K562 (cell line): ENCODE data around the gene TMEM87B. TPM values are rescaled to one million over a fixed set of nuclear protein-coding genes. Genes with fewer than 3 reads are reported as not detected.

ENCODE experiments used
- ATAC-seq: fragments of 200-7000 bp; cut with Tn5 transposase; 3 replicates; pipeline ENCODE4 v1.9.1; 2020; ENCODE audit warnings: moderate library complexity
- BruUV-seq: library from RNA; stranded (reverse); fragments of 400-500 nt; replicated peaks from 2 replicates; lab custom pipeline; 2021; lab: Mats Ljungman, UMichigan
- CTCF ChIA-PET: fragments of 300-600 bp; formaldehyde crosslinking; extraction: SDS; loops from one replicate; lab custom pipeline; 2021; ENCODE audit warnings: low intra/inter-chr PET ratio; lab: Yijun Ruan, JAX
- POLR2A ChIA-PET: fragments of 300-600, 350-650 bp; sonication (Branson Sonifier 250); formaldehyde crosslinking; extraction: SDS; loops from one replicate; lab custom pipeline; 2021; ENCODE audit warnings: antibody characterized with exemption, inconsistent platforms; lab: Yijun Ruan, JAX
- DNase-seq, 4 experiments: peaks; one replicate each; pipeline versions ENCODE4 v3.0.0 to v3.0.0-alpha.2; 2011 to 2018; ENCODE audit warnings: low spot score in 3 of 4, mixed read lengths in 3 of 4; ENCODE audit errors: extremely low read depth in 1 of 4
- FAIRE-seq: peaks from 2 replicates; lab custom pipeline; 2011; peaks lifted over from hg19 to GRCh38; lab: Jason Lieb, UNC
- H2AFZ ChIP-seq: 2 replicates; pipeline ENCODE4 v1.6.0; 2011; ENCODE audit warnings: low read depth, low read length, control low read depth, inconsistent platforms
- H3K27ac ChIP-seq: fragments of 200-600 bp; 3 replicates; pipeline ENCODE4 v1.8.0; 2011; ENCODE audit warnings: low read depth, mild to moderate bottlenecking, control low read depth, inconsistent platforms, low read length, moderate library complexity, mixed read lengths; ENCODE audit errors: extremely low read depth
- H3K27me3 ChIP-seq, 2 experiments: fragments of 300-600 bp in 1 of 2; 2 replicates in 1 of 2; 3 replicates in 1 of 2; pipeline versions ENCODE4 v1.6.0 to v1.8.0; 2011; ENCODE audit warnings: inconsistent platforms in 2 of 2, low read length in 2 of 2, mild to moderate bottlenecking in 1 of 2, mixed read lengths in 1 of 2, moderate library complexity in 1 of 2; ENCODE audit not compliant: control insufficient read depth in 2 of 2, insufficient read depth in 2 of 2
- H3K36me3 ChIP-seq: fragments of 300-600 bp; 3 replicates; pipeline ENCODE4 v1.8.0; 2011; ENCODE audit warnings: mild to moderate bottlenecking, low read length, inconsistent platforms; ENCODE audit not compliant: control insufficient read depth, insufficient read depth
- H3K4me1 ChIP-seq, 2 experiments: fragments of 200-600 bp in 1 of 2; replicated peaks in 1 of 2; 2 replicates in 1 of 2; 3 replicates in 1 of 2; pipeline versions ENCODE4 v1.5.1 to v1.8.0; 2011; ENCODE audit warnings: inconsistent platforms in 2 of 2, low read length in 2 of 2, mild to moderate bottlenecking in 1 of 2, mixed read lengths in 1 of 2, moderate library complexity in 1 of 2; ENCODE audit not compliant: control insufficient read depth in 2 of 2, insufficient read depth in 2 of 2
- H3K4me2 ChIP-seq: 2 replicates; pipeline ENCODE4 v1.6.1; 2011; ENCODE audit warnings: low read length, control low read depth, inconsistent platforms, mixed read lengths; ENCODE audit not compliant: insufficient read depth
- H3K4me3 ChIP-seq: fragments of 200-600 bp; sonication (generic), shearing (Covaris generic); 2 replicates; pipeline ENCODE4 v1.5.1; 2016; ENCODE audit warnings: control low read depth, inconsistent platforms
- H3K79me2 ChIP-seq: fragments of 200-600 bp; 3 replicates; pipeline ENCODE4 v1.8.0; 2011; ENCODE audit warnings: low read length, inconsistent platforms; ENCODE audit not compliant: control insufficient read depth, insufficient read depth
- H3K9ac ChIP-seq, 2 experiments: 2 replicates each; pipeline versions ENCODE4 v1.6.0 to v1.6.1; 2011; ENCODE audit warnings: low read depth in 2 of 2, low read length in 2 of 2, control low read depth in 1 of 2, inconsistent platforms in 1 of 2, mild to moderate bottlenecking in 1 of 2, mixed read lengths in 1 of 2; ENCODE audit not compliant: insufficient read depth in 1 of 2
- H3K9me1 ChIP-seq: one replicate; pipeline ENCODE4 v1.6.0; 2011; ENCODE audit warnings: inconsistent platforms, mild to moderate bottlenecking, low read length, moderate library complexity; ENCODE audit not compliant: control insufficient read depth, insufficient read depth
- H3K9me3 ChIP-seq: replicated peaks from 2 replicates; pipeline ENCODE4 v1.5.1; 2011; ENCODE audit warnings: low read depth, low read length, inconsistent platforms; ENCODE audit not compliant: control insufficient read depth, insufficient read depth
- H4K20me1 ChIP-seq: replicated peaks from 2 replicates; pipeline ENCODE4 v1.6.1; 2011; ENCODE audit warnings: low read length, inconsistent platforms, mixed read lengths; ENCODE audit not compliant: control insufficient read depth, insufficient read depth
- WGBS: fragments of 100-300 bp; shearing (Covaris generic); methylation state at CpG from one replicate; pipeline ENCODE4 v1.1.6; 2016; ENCODE audit warnings: low coverage, mixed read lengths; ENCODE audit not compliant: insufficient coverage; ENCODE audit errors: missing lambda C conversion rate; 5-methylcytosine and 5-hydroxymethylcytosine counted together
- in situ Hi-C: fragments of 300-500 bp; cut with MboI; formaldehyde crosslinking; loops from 4 replicates; pipeline ENCODE4 v1.15.0; 2018; ENCODE audit warnings: inconsistent platforms, mixed read lengths
- intact Hi-C: fragments of 100-400 bp; cut with micrococcal nuclease; formaldehyde crosslinking; loops from 2 replicates; pipeline ENCODE4 v1.14.2; 2022
- polyA plus RNA-seq, 8 experiments: library from polyadenylated mRNA; depleted of rRNA in 4 of 8; stranded (reverse) in 5 of 8; unstranded in 3 of 8; fragments of >200 nt; fragmentation: Nextera tagmentation in 2 of 8; fragmentation: Illumina TruSeq in 1 of 8; extraction: Ambion mirVana in 2 of 8; extraction: Trizol in 1 of 8; gene quantifications; 2 replicates each; pipeline versions ENCODE4 v1.2.1 to v1.2.3, GENCODE V29; 2011 to 2014; ENCODE audit warnings: inconsistent platforms in 1 of 8, missing spikeins in 1 of 8
- total RNA-seq, 7 experiments: library from RNA; depleted of rRNA in 6 of 7; stranded (reverse); fragments of >200 nt in 6 of 7; fragmentation: Illumina TruSeq in 2 of 7; extraction: Trizol in 2 of 7; gene quantifications; 2 replicates each; pipeline versions ENCODE4 v1.2.1 to v1.2.3, GENCODE V29; 2011 to 2021; ENCODE audit warnings: low replicate concordance in 1 of 7
- TF ChIP-seq, protein P1 (sequence below): sonication (generic); formaldehyde crosslinking; IDR thresholded peaks from 2 replicates; pipeline ENCODE4 v1.5.0; 2020; ENCODE audit warnings: missing genetic modification reagents
- TF ChIP-seq, protein P2 (sequence below), 2 experiments: IDR thresholded peaks in 1 of 2; conservative IDR thresholded peaks in 1 of 2; 2 replicates each; pipeline ENCODE4 v1.6.1; 2016; ENCODE audit warnings: low read depth in 2 of 2, mild to moderate bottlenecking in 1 of 2, missing compliant biosample characterization in 1 of 2, missing genetic modification characterization in 1 of 2, moderate library complexity in 1 of 2

TMEM87B gene
- total and polyA plus RNA-seq, 9 of the 15 experiments (the other 6 are each of a cell fraction or from before 2014, with no cell fraction given), result 3.7 to 17.1 (median 11.0) TPM

- no peak overlapping the region for H3K4me2 ChIP-seq
- WGBS, result 45% methylated on average over 5 of the region's 5 CpGs
- DNase-seq (no peak), ATAC-seq (no peak), FAIRE-seq (no peak)
- no TSS peak for BruUV-seq
- no peaks in the 10 kb centered on the region for H4K20me1 ChIP-seq
- H3K9ac ChIP-seq, result no peak overlapping the region
- H3K9me1 ChIP-seq, result no peaks in the 10 kb centered on the region
- no peaks in the 10 kb centered on the region for H3K79me2 ChIP-seq
- intact Hi-C loops (no loop called here), in situ Hi-C loops (no loop called here)
- ChIA-PET CTCF (no interaction called here), POLR2A (interaction anchor here (0.6 kb wide), 1 partner anchor 19 kb away, joined by 4 read pairs; no protein-coding TSS in a partner anchor)
- peaks cover 3% of the 10 kb centered on the region in 2 experiments; a peak in 3 of 5 replicates for H3K4me1 ChIP-seq
- no peaks in the 10 kb centered on the region for H3K9me3 ChIP-seq
- no peaks in the 10 kb centered on the region for H3K27me3 ChIP-seq
- no peak overlapping the region for H3K27ac ChIP-seq
- TF ChIP-seq, protein P1, sequence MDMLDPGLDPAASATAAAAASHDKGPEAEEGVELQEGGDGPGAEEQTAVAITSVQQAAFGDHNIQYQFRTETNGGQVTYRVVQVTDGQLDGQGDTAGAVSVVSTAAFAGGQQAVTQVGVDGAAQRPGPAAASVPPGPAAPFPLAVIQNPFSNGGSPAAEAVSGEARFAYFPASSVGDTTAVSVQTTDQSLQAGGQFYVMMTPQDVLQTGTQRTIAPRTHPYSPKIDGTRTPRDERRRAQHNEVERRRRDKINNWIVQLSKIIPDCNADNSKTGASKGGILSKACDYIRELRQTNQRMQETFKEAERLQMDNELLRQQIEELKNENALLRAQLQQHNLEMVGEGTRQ, result peak; percentile 17; the same call in 1 of the 2 replicates
- TF ChIP-seq, protein P2, sequence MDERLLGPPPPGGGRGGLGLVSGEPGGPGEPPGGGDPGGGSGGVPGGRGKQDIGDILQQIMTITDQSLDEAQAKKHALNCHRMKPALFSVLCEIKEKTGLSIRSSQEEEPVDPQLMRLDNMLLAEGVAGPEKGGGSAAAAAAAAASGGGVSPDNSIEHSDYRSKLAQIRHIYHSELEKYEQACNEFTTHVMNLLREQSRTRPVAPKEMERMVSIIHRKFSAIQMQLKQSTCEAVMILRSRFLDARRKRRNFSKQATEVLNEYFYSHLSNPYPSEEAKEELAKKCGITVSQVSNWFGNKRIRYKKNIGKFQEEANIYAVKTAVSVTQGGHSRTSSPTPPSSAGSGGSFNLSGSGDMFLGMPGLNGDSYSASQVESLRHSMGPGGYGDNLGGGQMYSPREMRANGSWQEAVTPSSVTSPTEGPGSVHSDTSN (CRISPR knock-in tag; IDR thresholded peaks at IDR 0.05; ENCODE audit: low read depth), result no peak
- TF ChIP-seq, protein P2 (tag; conservative IDR thresholded peaks at IDR 0.05; ENCODE audit: low read depth), result no peak
- no peak overlapping the region for H2AFZ ChIP-seq
- no peak overlapping the region for H3K4me3 ChIP-seq
- H3K36me3 ChIP-seq, result no peaks in the 10 kb centered on the region
Observed at GRCh38 chr2:112005406-112006075, 49.5 kb upstream of the TMEM87B start.
